ENCODE measurements around the gene DUOXA1.

DUOXA1 gene

GRCh38 chr15:45132844-45133560 is 3.3 kb upstream of the DUOXA1 start:
- H3K4me3 ChIP-seq (ENCODE audit: extremely low read depth, insufficient read depth, low read length, poor library complexity, severe bottlenecking): no peak overlapping the region
- H3K4me1 ChIP-seq (ENCODE audit: control insufficient read depth, insufficient read depth, low read length, poor library complexity, severe bottlenecking): peaks cover 9% of the 10 kb centered on the region
- H3K36me3 ChIP-seq (ENCODE audit: control insufficient read depth, insufficient read depth, low read length): no peaks in the 10 kb centered on the region
- H3K27ac ChIP-seq (ENCODE audit: low read depth, low read length, severe bottlenecking): no peak overlapping the region
- WGBS, 2 experiments (ENCODE audit: insufficient coverage in 2 of 2): 67 to 80% methylated on average over 1 of the region's 3 CpGs
- H3K9me3 ChIP-seq (ENCODE audit: control insufficient read depth, low read length): no peaks in the 10 kb centered on the region

GRCh38 chr15:45131510-45131909 is 1.8 kb upstream of the DUOXA1 start:
- Histone ChIP-seq H3K36me3 (ENCODE audit: control insufficient read depth, insufficient read depth, low read length) (no peaks in the 10 kb centered on the region), H3K4me1 (ENCODE audit: control insufficient read depth, insufficient read depth, low read length, poor library complexity, severe bottlenecking) (peaks cover 9% of the 10 kb centered on the region), H3K4me3 (ENCODE audit: extremely low read depth, insufficient read depth, low read length, poor library complexity, severe bottlenecking) (no peak overlapping the region), H3K9me3 (ENCODE audit: control insufficient read depth, low read length) (no peaks in the 10 kb centered on the region), H3K27ac (ENCODE audit: low read depth, low read length, severe bottlenecking) (no peak overlapping the region)
- 86 to 88% methylated on average over 3 of the region's 3 CpGs for WGBS, 2 experiments (ENCODE audit: insufficient coverage in 2 of 2)

GRCh38 chr15:45130291-45131000 is 767 bp upstream of the DUOXA1 start:
- Histone ChIP-seq H3K36me3 (ENCODE audit: control insufficient read depth, insufficient read depth, low read length) (no peaks in the 10 kb centered on the region), H3K9me3 (ENCODE audit: control insufficient read depth, low read length) (no peaks in the 10 kb centered on the region), H3K27ac (ENCODE audit: low read depth, low read length, severe bottlenecking) (no peak overlapping the region), H3K4me3 (ENCODE audit: extremely low read depth, insufficient read depth, low read length, poor library complexity, severe bottlenecking) (no peak overlapping the region), H3K4me1 (ENCODE audit: control insufficient read depth, insufficient read depth, low read length, poor library complexity, severe bottlenecking) (peaks cover 9% of the 10 kb centered on the region)
- 71 to 98% methylated on average over 1 to 4 of the region's 7 CpGs for WGBS, 2 experiments (ENCODE audit: insufficient coverage in 2 of 2)

- WGBS, 2 experiments (ENCODE audit: insufficient coverage in 2 of 2): 14% methylated on average over 30 to 41 of the region's 47 CpGs
Measured at GRCh38 chr15:45128971-45129639, 574 bp downstream of the DUOXA1 start.

GRCh38 chr15:45126535-45127158 is 3.0 kb downstream of the DUOXA1 start:
- H3K4me3 ChIP-seq (ENCODE audit: extremely low read depth, insufficient read depth, low read length, poor library complexity, severe bottlenecking): no peak overlapping the region
- H3K36me3 ChIP-seq (ENCODE audit: control insufficient read depth, insufficient read depth, low read length): no peaks in the 10 kb centered on the region
- H3K4me1 ChIP-seq (ENCODE audit: control insufficient read depth, insufficient read depth, low read length, poor library complexity, severe bottlenecking): peaks cover 22% of the 10 kb centered on the region
- H3K27ac ChIP-seq (ENCODE audit: low read depth, low read length, severe bottlenecking): no peak overlapping the region
- H3K9me3 ChIP-seq (ENCODE audit: control insufficient read depth, low read length): no peaks in the 10 kb centered on the region
- no CpG with 5 or more reads among the region's 2 CpGs for WGBS, 2 experiments (ENCODE audit: insufficient coverage in 2 of 2)

More at GRCh38 chr15:45128971-45129639, 574 bp downstream of the DUOXA1 start:
- Histone ChIP-seq H3K27ac (ENCODE audit: low read depth, low read length, severe bottlenecking) (no peak overlapping the region), H3K4me1 (ENCODE audit: control insufficient read depth, insufficient read depth, low read length, poor library complexity, severe bottlenecking) (peaks cover 9% of the 10 kb centered on the region), H3K4me3 (ENCODE audit: extremely low read depth, insufficient read depth, low read length, poor library complexity, severe bottlenecking) (peak overlapping the region; percentile 19), H3K9me3 (ENCODE audit: control insufficient read depth, low read length) (no peaks in the 10 kb centered on the region), H3K36me3 (ENCODE audit: control insufficient read depth, insufficient read depth, low read length) (no peaks in the 10 kb centered on the region)

GRCh38 chr15:45123397-45123796 is 6.3 kb downstream of the DUOXA1 start:
- no peaks in the 10 kb centered on the region for H3K9me3 ChIP-seq (ENCODE audit: control insufficient read depth, low read length)
- no peak overlapping the region for H3K27ac ChIP-seq (ENCODE audit: low read depth, low read length, severe bottlenecking)
- no peak overlapping the region for H3K4me3 ChIP-seq (ENCODE audit: extremely low read depth, insufficient read depth, low read length, poor library complexity, severe bottlenecking)
- peaks cover 14% of the 10 kb centered on the region for H3K4me1 ChIP-seq (ENCODE audit: control insufficient read depth, insufficient read depth, low read length, poor library complexity, severe bottlenecking)
- no peaks in the 10 kb centered on the region for H3K36me3 ChIP-seq (ENCODE audit: control insufficient read depth, insufficient read depth, low read length)

GRCh38 chr15:45122719-45123118 is 7.0 kb downstream of the DUOXA1 start:
- H3K36me3 ChIP-seq (ENCODE audit: control insufficient read depth, insufficient read depth, low read length): no peaks in the 10 kb centered on the region
- peaks cover 14% of the 10 kb centered on the region for H3K4me1 ChIP-seq (ENCODE audit: control insufficient read depth, insufficient read depth, low read length, poor library complexity, severe bottlenecking)
- H3K9me3 ChIP-seq (ENCODE audit: control insufficient read depth, low read length): no peaks in the 10 kb centered on the region
- no peak overlapping the region for H3K4me3 ChIP-seq (ENCODE audit: extremely low read depth, insufficient read depth, low read length, poor library complexity, severe bottlenecking)
- WGBS, 2 experiments (ENCODE audit: insufficient coverage in 2 of 2): 91 to 93% methylated on average over 7 of the region's 7 CpGs
- no peak overlapping the region for H3K27ac ChIP-seq (ENCODE audit: low read depth, low read length, severe bottlenecking)

GRCh38 chr15:45121706-45122417 is 7.8 kb downstream of the DUOXA1 start:
- no peaks in the 10 kb centered on the region for H3K36me3 ChIP-seq (ENCODE audit: control insufficient read depth, insufficient read depth, low read length)
- no peak overlapping the region for H3K4me3 ChIP-seq (ENCODE audit: extremely low read depth, insufficient read depth, low read length, poor library complexity, severe bottlenecking)
- no peak overlapping the region for H3K27ac ChIP-seq (ENCODE audit: low read depth, low read length, severe bottlenecking)
- 81 to 85% methylated on average over 3 to 4 of the region's 9 CpGs for WGBS, 2 experiments (ENCODE audit: insufficient coverage in 2 of 2)
- H3K4me1 ChIP-seq (ENCODE audit: control insufficient read depth, insufficient read depth, low read length, poor library complexity, severe bottlenecking): peaks cover 14% of the 10 kb centered on the region
- H3K9me3 ChIP-seq (ENCODE audit: control insufficient read depth, low read length): no peaks in the 10 kb centered on the region

GRCh38 chr15:45121020-45121419 is 8.7 kb downstream of the DUOXA1 start:
- Histone ChIP-seq H3K4me3 (ENCODE audit: extremely low read depth, insufficient read depth, low read length, poor library complexity, severe bottlenecking) (no peak overlapping the region), H3K36me3 (ENCODE audit: control insufficient read depth, insufficient read depth, low read length) (no peaks in the 10 kb centered on the region), H3K4me1 (ENCODE audit: control insufficient read depth, insufficient read depth, low read length, poor library complexity, severe bottlenecking) (peaks cover 14% of the 10 kb centered on the region), H3K9me3 (ENCODE audit: control insufficient read depth, low read length) (no peaks in the 10 kb centered on the region), H3K27ac (ENCODE audit: low read depth, low read length, severe bottlenecking) (no peak overlapping the region)
- 92 to 93% methylated on average over 2 of the region's 3 CpGs for WGBS, 2 experiments (ENCODE audit: insufficient coverage in 2 of 2)
